Dedifferentiated amniotic fluid mesenchymal stem cell (primary cell): ENCODE measurements around the gene ZNF22.

Experiments
- DNase-seq: peaks from one replicate; pipeline ENCODE4 v3.0.0-alpha.2; 2016; ENCODE audit errors: extremely low spot score

ZNF22 gene

DNA sequence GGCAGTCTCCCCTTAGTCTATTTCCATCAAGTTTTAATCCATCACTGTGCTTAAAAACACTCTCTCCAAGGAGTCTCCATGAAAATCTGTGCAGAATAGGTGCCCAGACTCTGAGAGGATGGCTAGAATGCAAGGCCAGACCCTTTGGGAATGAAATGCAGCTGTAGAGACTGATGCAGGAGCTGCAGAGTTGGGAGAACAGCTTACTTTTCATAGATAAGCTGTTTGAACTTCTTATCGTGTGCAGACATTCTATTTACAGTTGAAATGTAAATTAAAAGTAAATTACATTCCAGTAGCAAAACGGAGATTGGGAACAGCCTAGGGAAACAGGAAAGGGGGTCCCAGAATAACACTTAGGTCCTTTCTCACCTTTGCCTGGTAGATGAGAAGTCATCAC is 14.9 kb downstream of the ZNF22 start:
- DNase-seq = no peak

DNA sequence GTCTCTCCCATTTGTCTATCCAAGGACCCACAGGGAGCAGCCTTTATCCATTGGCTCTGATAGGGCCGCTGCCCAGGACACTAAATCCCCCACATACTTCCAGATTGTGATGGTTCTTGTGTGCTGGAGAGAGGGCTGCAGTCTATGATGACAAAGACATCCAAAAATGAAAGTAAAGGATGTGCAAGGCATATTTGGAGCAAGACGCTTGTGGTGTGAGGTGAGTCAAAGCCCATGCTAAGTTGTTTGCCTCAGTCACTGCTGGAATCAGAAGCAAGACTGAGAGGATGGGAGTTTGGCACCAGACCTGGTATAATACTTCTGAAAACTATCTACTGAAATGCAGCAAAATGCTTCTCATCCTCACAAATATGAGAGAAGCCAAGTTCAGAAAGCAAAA is 22.7 kb downstream of the ZNF22 start:
- no peak for DNase-seq

DNA sequence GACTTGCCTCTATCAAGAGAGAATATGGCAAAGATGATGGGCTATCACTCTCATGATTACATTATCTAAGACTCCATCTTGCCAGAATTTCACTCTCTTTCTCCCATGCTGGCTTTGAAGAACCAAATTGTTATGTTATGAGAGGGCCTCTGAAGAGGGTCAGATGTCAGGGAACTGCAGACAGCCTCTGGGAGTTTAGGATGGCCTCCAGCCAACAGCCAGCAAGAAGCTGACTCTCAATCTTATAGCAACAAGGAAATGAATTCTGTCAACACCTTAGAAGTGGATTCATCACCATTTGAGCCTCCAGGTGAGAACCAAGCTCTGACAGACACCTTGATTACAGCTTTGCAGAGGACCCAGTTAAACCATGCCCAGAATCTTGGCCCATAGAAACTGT is 33.6 kb downstream of the ZNF22 start:
- DNase-seq = no peak

GRCh38 chr10:45035673-45036072 is 35.0 kb downstream of the ZNF22 start:
- DNase-seq = no peak

- DNase-seq = no peak
Observed at GRCh38 chr10:45040921-45041542, 40.3 kb downstream of the ZNF22 start.

DNA sequence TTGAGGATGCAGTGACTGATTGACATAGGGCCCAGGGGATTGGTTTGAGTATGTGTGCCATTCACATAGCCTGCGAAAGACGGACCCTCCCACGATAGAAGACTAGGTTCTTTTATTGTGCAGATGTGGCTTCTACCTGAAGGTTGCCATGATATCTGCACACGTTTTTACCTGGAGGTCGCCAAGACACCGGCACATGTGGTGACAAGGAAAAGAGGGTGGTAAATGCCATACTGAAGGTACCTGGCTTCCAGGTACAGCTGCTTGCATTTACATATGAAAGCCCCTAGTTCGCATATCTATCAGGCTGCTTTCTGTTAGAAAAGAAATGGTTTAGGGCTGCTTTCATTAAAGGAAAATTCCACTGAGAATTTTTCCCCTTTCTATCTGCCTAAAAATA is 43.6 kb downstream of the ZNF22 start:
- no peak for DNase-seq

DNA sequence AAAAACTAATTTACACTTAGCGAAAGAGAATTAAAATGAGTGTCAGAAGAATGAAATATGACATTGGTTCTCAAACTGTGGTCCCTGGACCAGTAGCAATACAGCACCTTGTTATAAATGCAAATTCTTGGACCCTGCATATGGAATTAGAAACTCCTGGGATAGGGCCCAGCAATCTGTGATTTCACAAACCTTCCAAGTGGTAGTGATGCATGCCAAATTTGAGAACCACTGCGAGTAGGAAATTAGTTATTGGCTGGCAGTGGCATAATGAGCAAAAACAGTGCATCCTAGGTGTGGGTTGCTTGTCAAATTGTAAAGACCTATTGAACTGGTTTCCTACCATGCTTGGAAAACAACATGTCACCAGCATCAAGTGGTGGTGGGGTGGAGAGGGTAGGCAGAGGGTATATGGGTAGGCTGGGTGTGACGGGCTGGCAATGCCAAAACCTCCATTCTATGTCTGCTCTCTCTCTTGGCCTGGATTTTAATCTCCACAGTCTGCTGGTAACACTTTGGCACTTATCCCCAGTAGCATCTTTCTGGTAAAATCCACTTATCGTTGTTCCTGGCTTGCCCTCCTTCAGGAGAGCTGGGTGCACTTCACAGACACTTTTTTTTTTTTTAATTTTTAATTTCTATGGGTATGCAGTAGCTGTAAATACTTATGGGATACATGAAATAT is 50.0 kb downstream of the ZNF22 start:
- no peak for DNase-seq

DNA sequence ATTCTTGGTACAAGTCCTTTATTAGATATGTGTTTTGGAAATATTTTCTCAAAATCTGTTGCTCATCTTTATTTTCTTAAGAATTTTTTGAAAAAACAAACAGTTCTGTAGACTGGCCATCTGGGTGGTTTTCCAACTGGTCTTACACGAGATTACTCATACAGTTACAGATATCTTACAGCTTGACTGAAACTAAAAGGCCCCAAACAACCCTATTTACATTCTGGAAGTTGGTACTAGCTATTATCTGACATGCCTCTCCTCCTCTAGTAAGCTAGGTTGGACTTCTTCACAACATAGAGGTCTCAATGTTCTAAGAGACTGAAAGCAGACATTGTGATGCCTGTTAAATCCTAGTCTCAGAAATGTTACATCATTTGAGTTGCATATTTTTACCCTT is 52.0 kb downstream of the ZNF22 start:
- no peak for DNase-seq

GRCh38 chr10:45053569-45054100 is 52.9 kb downstream of the ZNF22 start:
- DNase-seq = no peak
